K562 (cell line): ENCODE data around the gene HCN3. TPM values are rescaled to one million over a fixed set of nuclear protein-coding genes. Genes with fewer than 3 reads are reported as not detected.
A peak's percentile ranks its signal among the peaks of the same experiment; 100 is the strongest.

Source experiments
- ESRRB ChIP-seq: fragments of 250-450 bp; sonication (Bioruptor Pico); IDR thresholded peaks from 2 replicates; pipeline ENCODE4 v1.5.0; 2020; ENCODE audit warnings: mild to moderate bottlenecking, moderate library complexity, borderline replicate concordance
- PHF20 ChIP-seq: fragments of 450-650 bp; IDR thresholded peaks from 2 replicates; pipeline ENCODE4 v1.6.1; 2018; ENCODE audit not compliant: partially characterized antibody
- YY1 ChIP-seq, 3 experiments: IDR thresholded peaks; 2 replicates each; pipeline ENCODE4 v1.6.1; 2011; ENCODE audit warnings: low read length in 2 of 3, mild to moderate bottlenecking in 2 of 3, moderate library complexity in 2 of 3, borderline replicate concordance in 1 of 3, control low read depth in 1 of 3, low read depth in 1 of 3; ENCODE audit not compliant: insufficient read depth in 3 of 3, insufficient replicate concordance in 2 of 3, control insufficient read depth in 1 of 3, insufficient read length in 1 of 3; ENCODE audit errors: extremely low read depth in 1 of 3
- ZNF274 ChIP-seq: IDR thresholded peaks from 2 replicates; pipeline ENCODE4 v1.6.1; 2011; ENCODE audit warnings: low read depth, mild to moderate bottlenecking, low read length, moderate library complexity, borderline replicate concordance
- ZNF431 ChIP-seq: sonication (generic); formaldehyde crosslinking; IDR thresholded peaks from 2 replicates; pipeline ENCODE4 v1.8.0; 2022; ENCODE audit warnings: mild to moderate bottlenecking, missing genetic modification reagents
- polyA plus RNA-seq, 8 experiments: library from polyadenylated mRNA; depleted of rRNA in 4 of 8; stranded (reverse) in 5 of 8; unstranded in 3 of 8; fragments of >200 nt; fragmentation: Nextera tagmentation in 2 of 8; fragmentation: Illumina TruSeq in 1 of 8; extraction: Ambion mirVana in 2 of 8; extraction: Trizol in 1 of 8; gene quantifications; 2 replicates each; pipeline versions ENCODE4 v1.2.1 to v1.2.3, GENCODE V29; 2011 to 2014; ENCODE audit warnings: inconsistent platforms in 1 of 8, missing spikeins in 1 of 8
- total RNA-seq, 7 experiments: library from RNA; depleted of rRNA in 6 of 7; stranded (reverse); fragments of >200 nt in 6 of 7; fragmentation: Illumina TruSeq in 2 of 7; extraction: Trizol in 2 of 7; gene quantifications; 2 replicates each; pipeline versions ENCODE4 v1.2.1 to v1.2.3, GENCODE V29; 2011 to 2021; ENCODE audit warnings: low replicate concordance in 1 of 7
- TF ChIP-seq, protein P1 (sequence below): conservative IDR thresholded peaks from 2 replicates; pipeline ENCODE4 v1.6.1; 2011; ENCODE audit warnings: low read depth, mild to moderate bottlenecking, low read length; ENCODE audit not compliant: control insufficient read depth
- TF ChIP-seq, protein P2 (sequence below), 2 experiments: fragments of 450-650 bp; formaldehyde crosslinking in 1 of 2; IDR thresholded peaks; 2 replicates each; pipeline versions ENCODE4 v1.4.0 to v1.6.1; 2014 to 2020; ENCODE audit warnings: mild to moderate bottlenecking in 2 of 2, borderline replicate concordance in 1 of 2, low read depth in 1 of 2
- TF ChIP-seq, protein P3 (sequence below): sonication (generic); IDR thresholded peaks from 2 replicates; pipeline ENCODE4 v1.6.1; 2016
- TF ChIP-seq, protein P4 (sequence below): sonication (generic); formaldehyde crosslinking; IDR thresholded peaks from 2 replicates; pipeline ENCODE4 v1.8.0; 2022; ENCODE audit warnings: mild to moderate bottlenecking, missing genetic modification reagents
- TF ChIP-seq, protein P5 (sequence below): fragments of 450-650 bp; formaldehyde crosslinking; IDR thresholded peaks from 2 replicates; pipeline ENCODE4 v1.4.0; 2022; ENCODE audit warnings: missing genetic modification characterization

HCN3 gene
- total and polyA plus RNA-seq, 9 of the 15 experiments (the other 6 are each of a cell fraction or from before 2014, with no cell fraction given), result 0.91 to 9.7 (median 3.9) TPM

DNA sequence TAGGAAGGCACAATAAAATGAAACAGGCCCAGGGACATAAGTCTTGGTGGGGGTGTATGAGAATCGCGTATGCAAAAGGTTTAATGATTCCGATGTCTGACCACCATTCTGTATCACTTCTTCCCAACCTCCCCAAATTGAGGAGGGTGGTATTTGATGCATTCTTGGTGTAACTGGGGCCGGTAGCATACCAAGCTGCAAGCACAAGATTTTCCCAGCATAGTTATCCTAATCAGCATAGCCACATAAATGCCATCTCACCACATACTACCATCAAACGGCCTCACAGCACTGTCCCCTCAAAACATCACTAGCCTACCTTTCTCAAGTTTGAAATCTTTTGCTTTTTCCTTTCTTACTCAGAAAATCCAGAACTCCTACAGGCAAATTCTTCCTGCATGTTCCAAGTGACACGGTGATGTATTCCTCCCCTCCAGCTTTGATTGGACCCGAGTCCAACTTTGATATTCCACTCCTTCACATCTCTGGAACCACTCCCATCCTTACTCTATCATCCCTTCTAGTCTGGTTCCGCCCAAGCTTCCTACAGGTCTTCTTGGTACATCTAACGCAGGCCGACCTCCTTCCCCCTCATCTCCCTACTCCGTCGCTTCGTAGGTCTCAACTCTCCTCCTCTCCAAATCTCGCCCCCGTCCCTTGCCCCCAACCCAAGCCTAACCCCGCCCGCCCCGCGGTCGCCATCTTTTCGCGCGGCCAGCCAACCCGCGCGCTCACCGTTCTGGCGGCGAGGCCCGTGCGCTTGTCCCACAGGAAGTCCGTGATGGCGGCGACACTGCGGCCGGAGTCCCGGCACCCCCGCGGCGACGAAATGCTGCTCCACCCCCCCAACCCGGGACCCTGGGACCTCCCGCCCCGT, 4.6 kb upstream of the HCN3 start (continued):
- TF ChIP-seq, protein P1, sequence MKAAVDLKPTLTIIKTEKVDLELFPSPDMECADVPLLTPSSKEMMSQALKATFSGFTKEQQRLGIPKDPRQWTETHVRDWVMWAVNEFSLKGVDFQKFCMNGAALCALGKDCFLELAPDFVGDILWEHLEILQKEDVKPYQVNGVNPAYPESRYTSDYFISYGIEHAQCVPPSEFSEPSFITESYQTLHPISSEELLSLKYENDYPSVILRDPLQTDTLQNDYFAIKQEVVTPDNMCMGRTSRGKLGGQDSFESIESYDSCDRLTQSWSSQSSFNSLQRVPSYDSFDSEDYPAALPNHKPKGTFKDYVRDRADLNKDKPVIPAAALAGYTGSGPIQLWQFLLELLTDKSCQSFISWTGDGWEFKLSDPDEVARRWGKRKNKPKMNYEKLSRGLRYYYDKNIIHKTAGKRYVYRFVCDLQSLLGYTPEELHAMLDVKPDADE, result no peak
- TF ChIP-seq YY1 (IDR thresholded peaks at IDR 0.05; ENCODE audit: borderline replicate concordance in 1 of 3, control insufficient read depth in 1 of 3, extremely low read depth in 1 of 3, insufficient read depth in 3 of 3, insufficient read length in 1 of 3, insufficient replicate concordance in 2 of 3, low read depth in 1 of 3, low read length in 2 of 3) (peak; percentile 56 to 93 (median 88)), ESRRB (CRISPR knock-in tag) (no peak), ZNF274 (no peak), ZNF431 (CRISPR knock-in tag) (no peak), PHF20 (peak; percentile 30)
- TF ChIP-seq, protein P2, sequence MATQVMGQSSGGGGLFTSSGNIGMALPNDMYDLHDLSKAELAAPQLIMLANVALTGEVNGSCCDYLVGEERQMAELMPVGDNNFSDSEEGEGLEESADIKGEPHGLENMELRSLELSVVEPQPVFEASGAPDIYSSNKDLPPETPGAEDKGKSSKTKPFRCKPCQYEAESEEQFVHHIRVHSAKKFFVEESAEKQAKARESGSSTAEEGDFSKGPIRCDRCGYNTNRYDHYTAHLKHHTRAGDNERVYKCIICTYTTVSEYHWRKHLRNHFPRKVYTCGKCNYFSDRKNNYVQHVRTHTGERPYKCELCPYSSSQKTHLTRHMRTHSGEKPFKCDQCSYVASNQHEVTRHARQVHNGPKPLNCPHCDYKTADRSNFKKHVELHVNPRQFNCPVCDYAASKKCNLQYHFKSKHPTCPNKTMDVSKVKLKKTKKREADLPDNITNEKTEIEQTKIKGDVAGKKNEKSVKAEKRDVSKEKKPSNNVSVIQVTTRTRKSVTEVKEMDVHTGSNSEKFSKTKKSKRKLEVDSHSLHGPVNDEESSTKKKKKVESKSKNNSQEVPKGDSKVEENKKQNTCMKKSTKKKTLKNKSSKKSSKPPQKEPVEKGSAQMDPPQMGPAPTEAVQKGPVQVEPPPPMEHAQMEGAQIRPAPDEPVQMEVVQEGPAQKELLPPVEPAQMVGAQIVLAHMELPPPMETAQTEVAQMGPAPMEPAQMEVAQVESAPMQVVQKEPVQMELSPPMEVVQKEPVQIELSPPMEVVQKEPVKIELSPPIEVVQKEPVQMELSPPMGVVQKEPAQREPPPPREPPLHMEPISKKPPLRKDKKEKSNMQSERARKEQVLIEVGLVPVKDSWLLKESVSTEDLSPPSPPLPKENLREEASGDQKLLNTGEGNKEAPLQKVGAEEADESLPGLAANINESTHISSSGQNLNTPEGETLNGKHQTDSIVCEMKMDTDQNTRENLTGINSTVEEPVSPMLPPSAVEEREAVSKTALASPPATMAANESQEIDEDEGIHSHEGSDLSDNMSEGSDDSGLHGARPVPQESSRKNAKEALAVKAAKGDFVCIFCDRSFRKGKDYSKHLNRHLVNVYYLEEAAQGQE (IDR thresholded peaks at IDR 0.05; ENCODE audit: borderline replicate concordance), result no peak
- TF ChIP-seq, protein P2 (CRISPR knock-in tag; IDR thresholded peaks at IDR 0.05; ENCODE audit: low read depth), result no peak
- TF ChIP-seq, protein P3, sequence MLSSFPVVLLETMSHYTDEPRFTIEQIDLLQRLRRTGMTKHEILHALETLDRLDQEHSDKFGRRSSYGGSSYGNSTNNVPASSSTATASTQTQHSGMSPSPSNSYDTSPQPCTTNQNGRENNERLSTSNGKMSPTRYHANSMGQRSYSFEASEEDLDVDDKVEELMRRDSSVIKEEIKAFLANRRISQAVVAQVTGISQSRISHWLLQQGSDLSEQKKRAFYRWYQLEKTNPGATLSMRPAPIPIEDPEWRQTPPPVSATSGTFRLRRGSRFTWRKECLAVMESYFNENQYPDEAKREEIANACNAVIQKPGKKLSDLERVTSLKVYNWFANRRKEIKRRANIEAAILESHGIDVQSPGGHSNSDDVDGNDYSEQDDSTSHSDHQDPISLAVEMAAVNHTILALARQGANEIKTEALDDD, result no peak
- TF ChIP-seq, protein P4, sequence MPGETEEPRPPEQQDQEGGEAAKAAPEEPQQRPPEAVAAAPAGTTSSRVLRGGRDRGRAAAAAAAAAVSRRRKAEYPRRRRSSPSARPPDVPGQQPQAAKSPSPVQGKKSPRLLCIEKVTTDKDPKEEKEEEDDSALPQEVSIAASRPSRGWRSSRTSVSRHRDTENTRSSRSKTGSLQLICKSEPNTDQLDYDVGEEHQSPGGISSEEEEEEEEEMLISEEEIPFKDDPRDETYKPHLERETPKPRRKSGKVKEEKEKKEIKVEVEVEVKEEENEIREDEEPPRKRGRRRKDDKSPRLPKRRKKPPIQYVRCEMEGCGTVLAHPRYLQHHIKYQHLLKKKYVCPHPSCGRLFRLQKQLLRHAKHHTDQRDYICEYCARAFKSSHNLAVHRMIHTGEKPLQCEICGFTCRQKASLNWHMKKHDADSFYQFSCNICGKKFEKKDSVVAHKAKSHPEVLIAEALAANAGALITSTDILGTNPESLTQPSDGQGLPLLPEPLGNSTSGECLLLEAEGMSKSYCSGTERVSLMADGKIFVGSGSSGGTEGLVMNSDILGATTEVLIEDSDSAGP, result no peak
- TF ChIP-seq, protein P5, sequence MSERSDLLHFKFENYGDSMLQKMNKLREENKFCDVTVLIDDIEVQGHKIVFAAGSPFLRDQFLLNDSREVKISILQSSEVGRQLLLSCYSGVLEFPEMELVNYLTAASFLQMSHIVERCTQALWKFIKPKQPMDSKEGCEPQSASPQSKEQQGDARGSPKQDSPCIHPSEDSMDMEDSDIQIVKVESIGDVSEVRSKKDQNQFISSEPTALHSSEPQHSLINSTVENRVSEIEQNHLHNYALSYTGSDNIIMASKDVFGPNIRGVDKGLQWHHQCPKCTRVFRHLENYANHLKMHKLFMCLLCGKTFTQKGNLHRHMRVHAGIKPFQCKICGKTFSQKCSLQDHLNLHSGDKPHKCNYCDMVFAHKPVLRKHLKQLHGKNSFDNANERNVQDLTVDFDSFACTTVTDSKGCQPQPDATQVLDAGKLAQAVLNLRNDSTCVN (CRISPR knock-in tag), result 0 out of 2 replicates have a peak, but pooled peaks have one; percentile 9
